ENCODE measurements around the gene LAMA2.
"Not testable (repeated sequence)": the region's sequence is repeated elsewhere in the genome, so short reads cannot be mapped to it uniquely, and the experiment has no call there.

DNA sequence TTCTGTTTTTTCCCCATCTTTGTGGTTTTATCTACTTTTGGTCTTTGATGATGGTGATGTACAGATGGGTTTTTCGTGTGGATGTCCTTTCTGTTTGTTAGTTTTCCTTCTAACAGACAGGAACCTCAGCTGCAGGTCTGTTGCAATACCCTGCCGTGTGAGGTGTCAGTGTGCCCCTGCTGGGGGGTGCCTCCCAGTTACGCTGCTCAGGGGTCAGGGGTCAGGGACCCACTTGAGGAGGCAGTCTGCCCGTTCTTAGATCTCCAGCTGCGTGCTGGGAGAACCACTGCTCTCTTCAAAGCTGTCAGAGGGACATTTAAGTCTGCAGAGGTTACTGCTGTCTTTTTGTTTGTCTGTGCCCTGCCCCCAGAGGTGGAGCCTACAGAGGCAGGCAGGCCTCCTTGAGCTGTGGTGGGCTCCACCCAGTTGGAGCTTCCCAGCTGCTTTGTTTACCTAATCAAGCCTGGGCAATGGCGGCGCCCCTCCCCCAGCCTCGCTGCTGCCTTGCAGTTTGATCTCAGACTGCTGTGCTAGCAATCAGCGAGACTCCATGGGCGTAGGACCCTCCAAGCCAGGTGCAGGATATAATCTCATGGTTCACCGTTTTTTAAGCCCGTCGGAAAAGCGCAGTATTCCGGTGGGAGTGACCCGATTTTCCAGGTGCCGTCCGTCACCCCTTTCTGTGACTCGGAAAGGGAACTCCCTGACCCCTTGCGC lies 289.5 kb downstream of the LAMA2 start:
- TF ChIP-seq, protein P1, sequence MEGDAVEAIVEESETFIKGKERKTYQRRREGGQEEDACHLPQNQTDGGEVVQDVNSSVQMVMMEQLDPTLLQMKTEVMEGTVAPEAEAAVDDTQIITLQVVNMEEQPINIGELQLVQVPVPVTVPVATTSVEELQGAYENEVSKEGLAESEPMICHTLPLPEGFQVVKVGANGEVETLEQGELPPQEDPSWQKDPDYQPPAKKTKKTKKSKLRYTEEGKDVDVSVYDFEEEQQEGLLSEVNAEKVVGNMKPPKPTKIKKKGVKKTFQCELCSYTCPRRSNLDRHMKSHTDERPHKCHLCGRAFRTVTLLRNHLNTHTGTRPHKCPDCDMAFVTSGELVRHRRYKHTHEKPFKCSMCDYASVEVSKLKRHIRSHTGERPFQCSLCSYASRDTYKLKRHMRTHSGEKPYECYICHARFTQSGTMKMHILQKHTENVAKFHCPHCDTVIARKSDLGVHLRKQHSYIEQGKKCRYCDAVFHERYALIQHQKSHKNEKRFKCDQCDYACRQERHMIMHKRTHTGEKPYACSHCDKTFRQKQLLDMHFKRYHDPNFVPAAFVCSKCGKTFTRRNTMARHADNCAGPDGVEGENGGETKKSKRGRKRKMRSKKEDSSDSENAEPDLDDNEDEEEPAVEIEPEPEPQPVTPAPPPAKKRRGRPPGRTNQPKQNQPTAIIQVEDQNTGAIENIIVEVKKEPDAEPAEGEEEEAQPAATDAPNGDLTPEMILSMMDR (IDR thresholded peaks at IDR 0.05): not testable (repeated sequence)
- not testable (repeated sequence) for TF ChIP-seq POLR2A, POLR2AphosphoS5, EP300 (IDR thresholded peaks at IDR 0.05)

Measured in stomach (tissue), 4 donors.